Glutamatergic neuron (in vitro differentiated cells): ENCODE results near the gene PNLIPRP1. TPM values are rescaled to one million over a fixed set of nuclear protein-coding genes. Genes with fewer than 3 reads are reported as not detected.

Source experiments
- DNase-seq: peaks from one replicate; pipeline ENCODE4 v3.0.0; 2022
- H3K27ac Mint-ChIP-seq: one replicate; pipeline ENCODE4 v1.8.0; 2020; ENCODE audit warnings: mild to moderate bottlenecking, mixed read lengths, inconsistent platforms; ENCODE audit not compliant: unreplicated experiment
- H3K27me3 Mint-ChIP-seq: one replicate; pipeline ENCODE4 v1.8.0; 2020; ENCODE audit warnings: mild to moderate bottlenecking, moderate library complexity, mixed read lengths, inconsistent platforms; ENCODE audit not compliant: unreplicated experiment
- H3K36me3 Mint-ChIP-seq: one replicate; pipeline ENCODE4 v1.8.0; 2020; ENCODE audit warnings: mild to moderate bottlenecking, mixed read lengths, inconsistent platforms; ENCODE audit not compliant: unreplicated experiment
- H3K4me1 Mint-ChIP-seq: one replicate; pipeline ENCODE4 v1.8.0; 2020; ENCODE audit warnings: mild to moderate bottlenecking, low read depth, mixed read lengths, inconsistent platforms; ENCODE audit not compliant: unreplicated experiment
- H3K4me3 Mint-ChIP-seq: one replicate; pipeline ENCODE4 v1.8.0; 2020; ENCODE audit warnings: mild to moderate bottlenecking, mixed read lengths, inconsistent platforms; ENCODE audit not compliant: unreplicated experiment
- H3K9me3 Mint-ChIP-seq: one replicate; pipeline ENCODE4 v1.8.0; 2020; ENCODE audit warnings: mild to moderate bottlenecking, moderate library complexity, mixed read lengths, inconsistent platforms; ENCODE audit not compliant: unreplicated experiment
- CTCF ChIP-seq: fragments of 200-600 bp; sonication (generic); IDR thresholded peaks from one replicate; pipeline ENCODE4 v1.5.0; 2021; ENCODE audit not compliant: partially characterized antibody, unreplicated experiment
- total RNA-seq: library from RNA; stranded (reverse); fragmentation: NEBNext Ultra II Directional; extraction: Animal tissue kit (Norgen Biotek cat#: 25700); gene quantifications from one replicate; pipeline ENCODE4 v1.2.1, GENCODE V29; 2021; ENCODE audit not compliant: unreplicated experiment

Gene PNLIPRP1
- total RNA-seq, 1 donor from 2014 or later: not detected

GRCh38 chr10:116598329-116598728 is 7.6 kb downstream of the PNLIPRP1 start:
- no peaks in the 10 kb centered on the region for H3K27me3 Mint-ChIP-seq
- TF ChIP-seq CTCF: no peak
- H3K36me3 Mint-ChIP-seq: no peaks in the 10 kb centered on the region
- H3K9me3 Mint-ChIP-seq: no peaks in the 10 kb centered on the region
- no peak for DNase-seq
- no peak overlapping the region for H3K27ac Mint-ChIP-seq
- H3K4me1 Mint-ChIP-seq: no peaks in the 10 kb centered on the region
- H3K4me3 Mint-ChIP-seq: no peak overlapping the region

- Mint-ChIP-seq H3K4me3 (no peak overlapping the region), H3K27ac (no peak overlapping the region), H3K27me3 (no peaks in the 10 kb centered on the region), H3K36me3 (no peaks in the 10 kb centered on the region), H3K4me1 (no peaks in the 10 kb centered on the region), H3K9me3 (no peaks in the 10 kb centered on the region)
- no peak for DNase-seq
- no peak for TF ChIP-seq CTCF
Measured at GRCh38 chr10:116599991-116600390, 9.2 kb downstream of the PNLIPRP1 start.

GRCh38 chr10:116602648-116603400 is 12.1 kb downstream of the PNLIPRP1 start:
- Mint-ChIP-seq H3K4me1 (no peaks in the 10 kb centered on the region), H3K27me3 (no peaks in the 10 kb centered on the region), H3K4me3 (no peak overlapping the region), H3K36me3 (no peaks in the 10 kb centered on the region), H3K27ac (no peak overlapping the region), H3K9me3 (peaks cover 2% of the 10 kb centered on the region)
- DNase-seq: no peak
- TF ChIP-seq CTCF: no peak

- no peaks in the 10 kb centered on the region for H3K36me3 Mint-ChIP-seq
Measured at GRCh38 chr10:116606061-116606483, 15.3 kb downstream of the PNLIPRP1 start.

More at GRCh38 chr10:116606061-116606483, 15.3 kb downstream of the PNLIPRP1 start:
- Mint-ChIP-seq H3K4me3 (no peak overlapping the region), H3K4me1 (no peaks in the 10 kb centered on the region), H3K27ac (no peak overlapping the region), H3K9me3 (peaks cover 2% of the 10 kb centered on the region), H3K27me3 (peaks cover 6% of the 10 kb centered on the region)
- DNase-seq: no peak
- TF ChIP-seq CTCF: no peak
